ENCODE results near the gene HOXA10.

The HOXA10 gene

GRCh38 chr7:27191833-27192545 is 17.9 kb upstream of the HOXA10 start:
- DNase-seq (ENCODE audit: extremely low read depth in 1 of 2, low read depth in 1 of 2) = no peak

DNA sequence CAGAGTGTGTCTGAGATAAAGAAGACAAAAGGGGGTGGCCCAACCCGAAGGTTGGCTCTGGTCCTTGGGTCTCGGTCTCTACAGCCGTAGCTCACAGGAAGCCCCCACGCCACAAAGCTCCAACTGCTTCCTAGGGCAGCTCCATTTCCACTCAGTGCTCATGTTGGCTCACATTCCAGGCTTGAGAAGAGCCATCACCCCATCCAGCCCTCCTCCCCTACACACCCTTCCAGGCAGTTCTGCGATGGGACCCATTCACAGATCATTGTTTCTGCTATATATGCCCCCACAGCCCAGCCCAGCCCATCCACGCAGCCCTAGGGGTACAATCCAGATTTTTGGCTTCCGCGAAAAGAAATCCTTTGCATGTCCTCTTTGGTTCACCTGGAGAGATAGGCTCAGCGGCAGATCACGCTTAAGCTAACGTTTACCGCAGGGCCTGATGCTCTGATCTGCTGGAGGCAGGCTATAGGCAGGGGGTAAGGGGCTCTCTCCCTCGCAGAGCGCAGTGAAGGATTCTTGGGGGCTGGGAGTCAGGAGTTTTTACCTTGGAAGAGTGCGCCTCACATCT is 17.1 kb upstream of the HOXA10 start:
- no peak for DNase-seq (ENCODE audit: extremely low read depth in 1 of 2, low read depth in 1 of 2)

DNA sequence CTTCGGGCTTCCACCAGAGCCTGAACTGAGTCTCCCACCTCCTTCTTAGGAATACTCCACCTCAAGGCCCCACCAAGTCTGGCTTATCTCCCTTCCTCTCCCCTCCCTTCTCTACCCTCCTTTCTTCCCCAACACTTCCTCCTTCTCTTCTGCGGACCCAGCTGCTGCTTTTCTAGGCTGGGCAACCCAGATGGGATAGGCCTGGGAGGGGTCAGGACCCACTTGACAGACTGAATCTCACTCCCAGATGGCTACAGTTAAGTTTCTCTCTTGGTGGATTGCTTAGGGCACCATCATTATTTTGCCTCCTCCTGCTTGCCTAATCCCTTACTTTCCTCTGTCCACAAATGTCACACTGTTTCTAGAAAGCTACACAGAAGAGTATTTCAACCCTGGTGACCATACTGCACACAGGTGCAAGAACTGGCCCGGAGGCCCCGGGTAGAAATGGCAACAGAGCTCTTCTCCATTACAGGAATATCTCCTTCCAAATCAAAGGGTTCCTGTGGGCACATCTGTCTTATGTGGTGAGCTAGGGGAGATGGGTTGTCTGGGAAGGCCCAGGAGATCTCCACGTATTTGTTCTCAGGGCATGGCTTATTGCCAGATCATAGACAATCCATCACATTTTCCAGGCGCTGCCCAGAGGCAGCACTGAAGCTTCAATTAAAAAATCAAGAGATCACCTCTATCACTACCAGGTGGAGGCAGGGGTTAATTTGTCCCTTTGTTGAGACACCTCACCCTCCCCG is 16.1 kb upstream of the HOXA10 start:
- DNase-seq (ENCODE audit: extremely low read depth in 1 of 2, low read depth in 1 of 2) = no peak

- DNase-seq (ENCODE audit: extremely low read depth in 1 of 2, low read depth in 1 of 2) = no peak
Observed at GRCh38 chr7:27189295-27189996, 15.3 kb upstream of the HOXA10 start.

DNA sequence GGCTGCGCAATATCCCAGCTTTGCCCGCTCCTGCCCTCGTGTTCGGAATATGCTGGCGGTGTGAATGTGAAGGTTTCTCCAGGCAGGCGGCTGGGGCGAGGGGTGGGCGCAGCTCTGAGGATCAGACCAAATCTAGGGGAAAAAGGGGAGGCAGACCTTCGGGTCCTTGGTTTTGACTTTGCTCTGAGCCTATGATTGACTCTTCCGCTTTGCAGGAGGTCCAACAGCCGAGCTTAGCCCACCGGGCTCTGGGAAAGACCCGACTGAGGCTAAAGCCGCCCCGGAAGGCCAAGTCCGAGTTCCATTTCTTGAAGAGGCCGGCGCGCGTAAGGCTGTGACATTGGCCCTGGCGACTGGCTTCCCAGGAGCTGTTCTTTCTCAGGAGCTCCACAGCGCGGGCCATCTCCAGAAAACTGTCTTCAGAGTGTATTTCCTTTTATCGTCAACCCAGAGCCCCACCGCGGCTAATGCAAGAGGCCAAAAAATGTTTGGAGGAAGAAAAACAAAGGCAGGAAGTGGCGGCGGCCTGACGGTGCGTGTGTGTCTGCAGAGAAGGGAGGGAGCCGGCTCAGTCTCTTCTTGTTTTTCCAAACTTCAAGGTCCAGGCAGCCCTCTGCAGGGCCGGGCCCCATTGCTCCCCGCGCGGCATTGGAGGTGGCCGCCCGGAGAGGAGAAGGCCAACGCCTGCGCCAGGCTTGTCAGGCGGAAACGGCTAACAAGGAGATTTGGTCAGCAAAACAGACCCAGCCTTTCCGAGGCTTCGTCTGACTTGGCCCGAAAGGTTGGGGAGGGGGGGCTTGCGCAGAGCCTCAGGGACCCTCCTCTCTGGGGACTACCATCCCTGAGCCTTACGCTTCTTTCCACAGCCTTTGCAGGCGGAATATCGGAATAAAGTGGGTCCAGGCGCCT is 14.5 kb upstream of the HOXA10 start:
- DNase-seq (ENCODE audit: extremely low read depth in 1 of 2, low read depth in 1 of 2) = no peak

- no peak for DNase-seq (ENCODE audit: extremely low read depth in 1 of 2, low read depth in 1 of 2)
Observed at GRCh38 chr7:27187475-27188385, 13.6 kb upstream of the HOXA10 start.

DNA sequence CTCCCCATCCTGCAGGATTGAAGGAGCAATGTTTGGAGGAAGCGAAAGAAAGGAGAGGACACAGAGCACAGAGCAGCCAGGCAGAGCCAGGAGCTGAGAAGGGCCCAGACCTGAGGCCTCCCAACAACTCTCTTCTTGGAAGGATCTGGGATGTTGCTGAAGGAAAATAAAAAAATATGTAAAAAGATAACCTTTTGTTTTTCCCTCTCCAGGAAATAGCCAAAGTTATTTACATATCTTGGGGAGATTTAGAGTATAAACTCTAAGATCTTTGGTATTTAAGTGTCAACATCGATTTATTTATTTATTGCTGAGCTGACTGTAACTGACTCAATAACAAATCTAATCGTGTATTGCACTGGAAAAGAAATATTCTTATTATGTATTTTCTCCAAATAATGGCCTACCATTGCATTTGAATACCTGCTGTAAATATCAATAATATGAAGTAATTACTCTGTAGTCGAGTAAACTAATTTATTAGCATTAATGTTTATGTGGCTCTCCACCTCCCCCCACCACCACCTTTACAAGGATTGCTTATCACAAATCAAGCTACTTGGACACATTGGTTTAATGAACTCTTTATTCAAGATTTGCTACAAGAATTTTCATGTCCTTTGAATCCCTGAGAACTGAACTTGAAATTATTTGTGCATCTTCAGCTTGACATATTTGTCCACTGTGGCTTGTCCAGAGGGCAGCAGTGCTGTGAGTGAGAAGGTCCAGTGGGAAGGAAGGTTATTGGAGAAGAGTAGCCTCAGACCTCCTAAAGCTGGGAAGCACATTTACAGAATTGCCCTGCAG is 12.8 kb upstream of the HOXA10 start:
- DNase-seq (ENCODE audit: extremely low read depth in 1 of 2, low read depth in 1 of 2) = no peak

- DNase-seq (ENCODE audit: extremely low read depth in 1 of 2, low read depth in 1 of 2) = no peak
Observed at GRCh38 chr7:27185854-27186667, 11.9 kb upstream of the HOXA10 start.

DNA sequence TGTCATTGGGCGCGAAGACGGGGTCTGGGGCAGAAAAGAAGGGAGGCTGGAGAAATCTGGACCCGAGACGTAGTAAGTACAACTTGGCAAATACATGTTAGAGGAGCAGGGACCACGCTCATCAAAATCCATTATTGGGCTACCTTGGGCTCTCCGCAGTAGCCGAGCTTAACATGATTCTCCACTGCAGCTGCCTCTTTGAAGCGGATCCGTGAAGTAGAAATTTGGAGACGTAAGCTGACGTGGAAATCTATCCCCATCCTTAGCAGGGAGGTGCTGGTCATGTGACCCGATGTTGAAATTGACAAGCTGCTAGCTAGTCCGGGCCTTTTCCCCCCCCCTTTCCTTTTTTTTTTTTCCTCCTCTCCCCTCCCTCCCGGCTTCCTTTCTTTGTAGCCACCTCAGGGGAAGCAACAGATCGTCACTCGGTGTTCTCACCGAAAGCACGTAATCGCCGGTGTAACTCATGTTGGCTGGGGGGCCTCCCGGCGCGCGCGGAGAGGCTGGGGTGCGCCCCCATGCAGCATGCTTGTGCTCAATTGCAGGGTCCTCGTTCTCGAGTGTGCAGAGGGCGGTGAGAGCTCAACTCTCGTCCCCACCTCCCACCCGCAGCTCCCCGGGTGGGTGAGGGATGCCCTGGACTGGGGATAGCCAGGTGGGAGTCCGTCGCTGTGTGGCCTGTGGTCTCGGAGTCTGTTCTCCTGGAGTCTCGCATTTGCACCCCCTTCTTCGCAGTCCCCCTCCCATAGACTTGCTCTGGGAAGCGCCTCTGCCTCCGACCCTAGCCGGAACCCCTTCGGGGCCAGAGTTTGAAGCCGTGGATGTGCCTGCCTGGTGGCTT is 11.1 kb upstream of the HOXA10 start, which contains the start of gene HOXA11:
Gene HOXA11, minus strand, starts transcription at position 220 of the 841 bp plus-strand sequence. Its CDS starts 88 bp downstream, at position 132.
- DNase-seq (ENCODE audit: extremely low read depth in 1 of 2, low read depth in 1 of 2) = no peak

- no peak for DNase-seq (ENCODE audit: extremely low read depth in 1 of 2, low read depth in 1 of 2)
Observed at GRCh38 chr7:27184337-27185012, 10.4 kb upstream of the HOXA10 start.

DNA sequence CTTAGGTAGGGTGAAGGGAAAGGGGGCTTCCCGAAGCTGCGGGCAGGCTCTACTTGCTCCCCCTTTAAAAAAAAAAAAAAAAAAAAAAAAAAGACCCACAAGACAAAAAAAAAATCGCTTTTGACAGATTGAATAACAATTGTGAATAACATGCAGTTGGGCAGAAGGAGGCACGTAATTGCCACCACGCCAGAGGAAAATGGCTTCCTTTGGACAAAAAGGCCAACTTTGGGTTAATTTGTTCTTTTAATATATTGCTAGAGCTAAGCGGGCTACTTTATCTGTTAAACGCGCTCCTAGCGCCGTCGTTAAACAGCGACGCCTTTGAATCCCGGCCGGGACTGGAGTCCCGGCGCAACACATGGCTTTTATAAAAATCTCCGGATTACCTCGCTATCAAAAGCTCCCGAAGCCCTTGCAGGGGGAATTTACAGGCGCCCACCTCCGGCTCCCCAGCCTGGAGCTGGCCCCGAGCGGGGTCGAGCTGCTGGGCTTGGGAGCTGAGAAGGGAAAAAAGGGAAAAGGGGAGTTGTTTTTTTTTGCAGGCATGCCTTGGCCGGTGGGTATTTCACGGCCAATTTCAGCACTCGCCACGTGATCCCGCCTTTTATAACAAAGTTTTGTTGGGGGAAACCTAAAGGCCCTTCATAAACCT is 9.7 kb upstream of the HOXA10 start:
- no peak for DNase-seq (ENCODE audit: extremely low read depth in 1 of 2, low read depth in 1 of 2)

DNA sequence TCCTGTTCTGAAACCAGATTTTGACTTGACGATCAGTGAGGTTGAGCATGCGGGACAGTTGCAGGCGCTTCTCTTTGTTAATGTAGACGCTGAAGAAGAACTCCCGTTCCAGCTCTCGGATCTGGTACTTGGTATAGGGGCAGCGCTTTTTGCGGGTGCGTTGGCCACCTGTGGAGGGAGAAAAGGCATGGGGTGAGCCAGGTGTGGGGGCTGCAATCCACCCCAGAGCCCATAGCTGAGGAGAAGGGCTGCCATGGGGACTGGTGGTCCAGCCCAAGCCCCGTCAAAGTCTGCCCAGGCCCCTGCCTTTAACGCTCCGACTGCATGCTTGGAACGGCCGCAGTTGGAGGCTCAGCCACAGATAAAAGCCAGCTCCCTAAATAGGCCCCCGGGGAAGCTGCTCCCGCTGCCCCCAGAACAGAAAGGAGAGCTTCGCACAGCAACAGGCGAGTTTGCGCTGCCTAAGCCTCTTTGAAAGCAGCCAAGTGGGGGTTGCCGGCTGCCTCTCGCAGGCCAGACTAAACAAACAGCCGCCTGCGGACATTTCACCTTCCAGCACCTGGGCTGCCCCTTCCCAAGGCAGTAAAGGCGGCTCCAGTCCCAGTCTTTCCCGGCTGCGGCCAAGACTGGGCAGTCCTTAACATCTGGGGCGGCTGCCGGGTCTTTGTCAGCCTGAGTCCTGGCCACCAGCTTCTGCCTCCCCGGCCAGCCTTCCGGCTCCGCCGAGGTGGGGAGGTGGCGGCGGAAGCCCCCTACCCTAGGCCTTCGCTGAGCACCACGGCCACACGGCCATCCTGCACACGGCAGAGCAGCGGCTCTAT is 9.0 kb upstream of the HOXA10 start:
- no peak for DNase-seq (ENCODE audit: extremely low read depth in 1 of 2, low read depth in 1 of 2)

DNA sequence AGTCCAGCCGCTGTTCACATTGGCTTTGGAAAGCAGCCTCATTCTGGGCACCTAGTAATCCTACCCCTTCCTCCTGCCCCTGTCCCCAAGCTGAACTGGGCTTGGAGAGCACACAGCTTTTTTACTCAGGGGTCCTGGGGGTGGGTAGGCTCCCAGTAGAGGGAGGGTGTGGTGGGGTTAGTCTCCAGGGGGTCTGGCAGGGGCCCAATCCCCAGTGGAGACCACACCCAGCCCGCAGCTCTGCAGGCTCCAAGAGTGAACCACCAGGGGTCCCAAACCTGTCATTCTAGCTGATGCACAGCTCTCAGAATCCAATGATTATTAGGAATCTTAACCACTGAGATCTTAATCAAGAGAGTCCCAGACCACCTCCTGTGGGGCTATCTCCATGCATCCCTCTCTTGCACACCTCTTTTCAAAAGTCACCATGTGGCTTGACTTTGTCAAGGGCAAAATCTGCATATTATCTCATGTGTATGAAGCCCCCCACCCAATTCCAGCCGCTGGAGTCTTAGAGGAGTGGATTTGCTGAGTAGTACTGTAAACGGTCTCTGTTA is 8.2 kb upstream of the HOXA10 start:
- DNase-seq (ENCODE audit: extremely low read depth in 1 of 2, low read depth in 1 of 2) = no peak

DNA sequence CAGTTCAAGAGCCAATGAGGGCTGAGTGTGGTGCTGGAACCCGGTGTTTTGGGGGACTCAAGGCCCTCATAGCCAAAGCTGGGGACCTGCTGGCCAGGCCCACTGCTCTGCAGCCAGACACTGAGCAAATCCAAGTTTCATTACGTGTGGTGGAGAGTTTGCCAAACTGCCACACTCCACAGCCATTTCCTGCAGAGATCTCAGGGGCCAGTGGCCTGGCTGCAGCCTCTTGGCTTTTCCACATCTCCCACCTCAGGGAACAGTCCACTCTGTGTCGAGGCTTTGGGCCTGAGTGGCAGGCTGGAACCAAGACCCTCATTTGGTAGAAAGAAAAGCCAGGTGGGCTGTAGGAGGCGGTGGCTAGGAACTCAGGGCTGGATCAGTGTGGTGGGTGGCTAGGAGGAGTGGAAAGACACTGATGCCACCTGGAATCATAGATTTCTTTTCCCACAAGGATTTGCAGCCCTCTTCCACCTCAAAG is 7.7 kb upstream of the HOXA10 start:
- no peak for DNase-seq (ENCODE audit: extremely low read depth in 1 of 2, low read depth in 1 of 2)

Data from activated CD8-positive, alpha-beta memory T cell treated with anti-CD3 and anti-CD28 coated beads for 1 hour (primary cell).